ENCODE measurements around the gene TMPRSS3.

TMPRSS3 gene

GRCh38 chr21:42356650-42357049 lies 39.2 kb downstream of the TMPRSS3 start:
- POLR2A ChIA-PET, result no interaction called here
- CTCF ChIA-PET, result interaction anchor here (1.5 to 2.2 kb wide), 4 partner anchors 15 to 98 kb away, joined by 3 to 8 read pairs (median 4); no protein-coding TSS in a partner anchor
- TF ChIP-seq CTCF (IDR thresholded peaks at IDR 0.05; ENCODE audit: control extremely low read depth, extremely low read depth, low read depth, missing control alignments), result no peak
- DNase-seq (ENCODE audit: extremely low spot score), result no peak

- TF ChIP-seq CTCF (IDR thresholded peaks at IDR 0.05; ENCODE audit: control extremely low read depth, extremely low read depth, low read depth, missing control alignments), result no peak
- no peak for DNase-seq (ENCODE audit: extremely low spot score)
- CTCF ChIA-PET, result interaction anchor here (1.5 to 2.2 kb wide), 2 partner anchors 14 to 97 kb away, joined by 4 to 8 read pairs; no protein-coding TSS in a partner anchor
- POLR2A ChIA-PET, result no interaction called here
Measured at GRCh38 chr21:42356046-42356445, 39.8 kb downstream of the TMPRSS3 start.

GRCh38 chr21:42353623-42354022 lies 42.2 kb downstream of the TMPRSS3 start:
- no peak for TF ChIP-seq CTCF (IDR thresholded peaks at IDR 0.05; ENCODE audit: control extremely low read depth, extremely low read depth, low read depth, missing control alignments)
- CTCF ChIA-PET, result interaction anchor here (1.1 to 1.3 kb wide), 3 partner anchors 11 to 28 kb away, joined by 3 read pairs; partner anchors contain the start of gene TFF1
- no peak for DNase-seq (ENCODE audit: extremely low spot score)
- POLR2A ChIA-PET, result no interaction called here

GRCh38 chr21:42352441-42353095 lies 43.3 kb downstream of the TMPRSS3 start:
- DNase-seq (ENCODE audit: extremely low spot score), result no peak
- CTCF ChIA-PET, result no interaction called here
- POLR2A ChIA-PET, result no interaction called here
- TF ChIP-seq CTCF (IDR thresholded peaks at IDR 0.05; ENCODE audit: control extremely low read depth, extremely low read depth, low read depth, missing control alignments), result no peak

- no peak for DNase-seq (ENCODE audit: extremely low spot score)
- TF ChIP-seq CTCF (IDR thresholded peaks at IDR 0.05; ENCODE audit: control extremely low read depth, extremely low read depth, low read depth, missing control alignments), result no peak
- ChIA-PET POLR2A (no interaction called here), CTCF (no interaction called here)
Measured at GRCh38 chr21:42351626-42352440, 44.0 kb downstream of the TMPRSS3 start.

GRCh38 chr21:42350927-42351426 lies 44.9 kb downstream of the TMPRSS3 start, which contains the start of gene TFF2:
Gene TFF2, minus strand, starts transcription at chr21:42350994. Its CDS starts 37 bp downstream, at chr21:42350957.
- POLR2A ChIA-PET, result no interaction called here
- CTCF ChIA-PET, result no interaction called here
- TF ChIP-seq CTCF (IDR thresholded peaks at IDR 0.05; ENCODE audit: control extremely low read depth, extremely low read depth, low read depth, missing control alignments), result no peak
- no peak for DNase-seq (ENCODE audit: extremely low spot score)

Data from GM10248 (cell line).